Upper lobe of left lung (tissue), 4 donors: ENCODE measurements around the gene BPIFB1.

Experiments used
- POLR2A ChIP-seq, 4 donors: fragments of 450-650 bp; IDR thresholded peaks; one replicate each; pipeline ENCODE4 v1.5.1; 2016 to 2017; ENCODE audit warnings: antibody characterized with exemption in 4 of 4, mild to moderate bottlenecking in 2 of 4
- TF ChIP-seq, protein P1 (sequence below), 6 experiments: fragments of 450-650 bp in 4 of 6; fragments of 200-600 bp in 2 of 6; sonication (generic) in 2 of 6; IDR thresholded peaks; one replicate each; pipeline ENCODE4 v1.5.1; 2016 to 2019; ENCODE audit warnings: antibody characterized with exemption in 6 of 6

DNA sequence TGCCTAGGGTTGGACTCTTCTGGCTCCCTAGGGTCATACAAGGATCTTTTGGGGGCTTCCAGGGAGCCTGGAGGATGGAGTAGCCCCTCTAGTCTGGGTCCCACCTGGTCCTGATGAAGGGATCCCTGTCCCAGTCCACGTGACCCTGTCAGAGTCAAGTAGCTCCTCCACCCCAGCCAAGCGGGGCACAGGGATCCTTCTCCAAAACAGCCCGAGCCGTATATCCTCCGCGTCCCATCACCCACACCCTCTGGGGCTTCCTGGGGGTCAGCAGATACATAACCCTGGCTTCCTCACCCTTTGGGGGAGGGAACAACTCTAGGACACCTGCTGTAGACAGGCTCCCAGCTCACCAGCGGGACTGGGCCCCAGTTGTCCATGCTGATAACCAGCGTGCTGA is 28.0 kb downstream of the BPIFB1 start:
- no peak for TF ChIP-seq POLR2A (IDR thresholded peaks at IDR 0.05)
- TF ChIP-seq, protein P1, sequence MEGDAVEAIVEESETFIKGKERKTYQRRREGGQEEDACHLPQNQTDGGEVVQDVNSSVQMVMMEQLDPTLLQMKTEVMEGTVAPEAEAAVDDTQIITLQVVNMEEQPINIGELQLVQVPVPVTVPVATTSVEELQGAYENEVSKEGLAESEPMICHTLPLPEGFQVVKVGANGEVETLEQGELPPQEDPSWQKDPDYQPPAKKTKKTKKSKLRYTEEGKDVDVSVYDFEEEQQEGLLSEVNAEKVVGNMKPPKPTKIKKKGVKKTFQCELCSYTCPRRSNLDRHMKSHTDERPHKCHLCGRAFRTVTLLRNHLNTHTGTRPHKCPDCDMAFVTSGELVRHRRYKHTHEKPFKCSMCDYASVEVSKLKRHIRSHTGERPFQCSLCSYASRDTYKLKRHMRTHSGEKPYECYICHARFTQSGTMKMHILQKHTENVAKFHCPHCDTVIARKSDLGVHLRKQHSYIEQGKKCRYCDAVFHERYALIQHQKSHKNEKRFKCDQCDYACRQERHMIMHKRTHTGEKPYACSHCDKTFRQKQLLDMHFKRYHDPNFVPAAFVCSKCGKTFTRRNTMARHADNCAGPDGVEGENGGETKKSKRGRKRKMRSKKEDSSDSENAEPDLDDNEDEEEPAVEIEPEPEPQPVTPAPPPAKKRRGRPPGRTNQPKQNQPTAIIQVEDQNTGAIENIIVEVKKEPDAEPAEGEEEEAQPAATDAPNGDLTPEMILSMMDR (IDR thresholded peaks at IDR 0.05), result no peak
